Keratinocyte (primary cell): ENCODE data around the gene ZNF26. TPM values are rescaled to one million over a fixed set of nuclear protein-coding genes. Genes with fewer than 3 reads are reported as not detected.

Experiments
- DNase-seq: peaks from one replicate; pipeline ENCODE4 v3.0.0-alpha.2; 2011; ENCODE audit warnings: low read depth, missing footprints, low spot score
- FAIRE-seq: peaks from 2 replicates; lab custom pipeline; 2011; peaks lifted over from hg19 to GRCh38; lab: Jason Lieb, UNC
- H2AFZ ChIP-seq: 2 replicates; pipeline ENCODE4 v1.6.0; 2012; ENCODE audit warnings: low read length, control low read depth, inconsistent platforms; ENCODE audit not compliant: control insufficient read depth
- H3K27ac ChIP-seq: 2 replicates; pipeline ENCODE4 v1.5.1; 2011; ENCODE audit warnings: low read length; ENCODE audit not compliant: control insufficient read depth, insufficient read depth
- H3K27me3 ChIP-seq: 3 replicates; pipeline ENCODE4 v1.6.0; 2011; ENCODE audit warnings: low read length; ENCODE audit not compliant: control insufficient read depth, insufficient read depth; ENCODE audit errors: extremely low read depth
- H3K36me3 ChIP-seq, 2 experiments: 2 replicates in 1 of 2; 3 replicates in 1 of 2; pipeline ENCODE4 v1.5.1; 2011; ENCODE audit warnings: low read length in 2 of 2, mild to moderate bottlenecking in 1 of 2; ENCODE audit not compliant: control insufficient read depth in 2 of 2, insufficient read depth in 2 of 2; ENCODE audit errors: extremely low read depth in 1 of 2
- H3K4me1 ChIP-seq: 3 replicates; pipeline ENCODE4 v1.5.1; 2011; ENCODE audit warnings: low read length; ENCODE audit not compliant: control insufficient read depth, insufficient read depth; ENCODE audit errors: extremely low read depth
- H3K4me2 ChIP-seq: 3 replicates; pipeline ENCODE4 v1.6.0; 2011; ENCODE audit warnings: low read depth, low read length; ENCODE audit not compliant: control insufficient read depth, insufficient read depth; ENCODE audit errors: extremely low read depth
- H3K4me3 ChIP-seq, 3 experiments: fragments of 200-600 bp in 1 of 3; sonication (generic) in 1 of 3; 2 replicates in 2 of 3; 3 replicates in 1 of 3; pipeline ENCODE4 v1.5.1; 2011 to 2016; ENCODE audit warnings: low read length in 3 of 3, mild to moderate bottlenecking in 3 of 3, control low read depth in 2 of 3, inconsistent platforms in 1 of 3, low read depth in 1 of 3, mixed read lengths in 1 of 3, mixed run types in 1 of 3, moderate library complexity in 1 of 3; ENCODE audit not compliant: control insufficient read depth in 2 of 3, insufficient read depth in 2 of 3; ENCODE audit errors: extremely low read depth in 1 of 3
- H3K79me2 ChIP-seq: 2 replicates; pipeline ENCODE4 v1.6.0; 2012; ENCODE audit warnings: low read length; ENCODE audit not compliant: control insufficient read depth, insufficient read depth
- H3K9ac ChIP-seq: 3 replicates; pipeline ENCODE4 v1.6.0; 2011; ENCODE audit warnings: low read length; ENCODE audit not compliant: control insufficient read depth, insufficient read depth; ENCODE audit errors: extremely low read depth
- H3K9me1 ChIP-seq: 3 replicates; pipeline ENCODE4 v1.6.0; 2011; ENCODE audit warnings: low read length; ENCODE audit not compliant: control insufficient read depth, insufficient read depth; ENCODE audit errors: extremely low read depth
- H3K9me3 ChIP-seq: 2 replicates; pipeline ENCODE4 v1.5.1; 2012; ENCODE audit warnings: low read depth, low read length; ENCODE audit not compliant: control insufficient read depth
- H4K20me1 ChIP-seq: 3 replicates; pipeline ENCODE4 v1.6.0; 2011; ENCODE audit warnings: low read length; ENCODE audit not compliant: control insufficient read depth, insufficient read depth; ENCODE audit errors: extremely low read depth
- CTCF ChIP-seq, 3 experiments: IDR thresholded peaks in 1 of 3; conservative IDR thresholded peaks in 1 of 3; optimal IDR thresholded peaks in 1 of 3; 2 replicates in 2 of 3; 3 replicates in 1 of 3; pipeline versions ENCODE3 to v1.5.1; 2011; ENCODE audit warnings: low read length in 3 of 3, mild to moderate bottlenecking in 3 of 3, moderate library complexity in 2 of 3, control low read depth in 1 of 3, inconsistent platforms in 1 of 3; ENCODE audit not compliant: insufficient read depth in 2 of 3; ENCODE audit errors: extremely low read depth in 1 of 3
- EZH2 ChIP-seq: IDR thresholded peaks from one replicate; pipeline ENCODE4 v1.6.1; 2012; ENCODE audit warnings: inconsistent platforms, mild to moderate bottlenecking, low read length, moderate library complexity
- dilution Hi-C: fragments of 300-500 bp; cut with MboI; formaldehyde crosslinking; loops from one replicate; pipeline ENCODE4 v1.7.0; 2020; ENCODE audit warnings: low sequenced_read_pairs; ENCODE audit not compliant: extremely low pct_ligation_motif_present
- polyA plus RNA-seq, 5 experiments: library from polyadenylated mRNA; depleted of rRNA in 3 of 5; stranded (reverse) in 3 of 5; stranded (forward) in 1 of 5; unstranded in 1 of 5; fragments of >200 nt; gene quantifications; 1 replicate in 1 of 5; 2 replicates in 3 of 5; 3 replicates in 1 of 5; pipeline versions ENCODE4 v1.2.1 to v1.2.3, GENCODE V29; 2011 to 2012; ENCODE audit warnings: missing spikeins in 2 of 5, low read depth in 1 of 5, low replicate concordance in 1 of 5

Gene ZNF26
- polyA plus RNA-seq, 1 donor (not counting 4 experiments of a cell fraction or from before 2014, with no cell fraction given) = 4.5 TPM

- H3K4me1 ChIP-seq = no peaks in the 10 kb centered on the region
- no peak overlapping the region for H3K27ac ChIP-seq
- H3K9me1 ChIP-seq = no peaks in the 10 kb centered on the region
- dilution Hi-C loops = no loop called here
- no peak overlapping the region for H3K9ac ChIP-seq
- peaks cover 21% of the 10 kb centered on the region for H3K79me2 ChIP-seq
- no peak overlapping the region for H3K4me2 ChIP-seq
- DNase-seq (no peak), FAIRE-seq (no peak)
- peaks cover 34% of the 10 kb centered on the region for H3K9me3 ChIP-seq
- TF ChIP-seq EZH2 (no peak), CTCF (optimal IDR thresholded peaks at IDR 0.05 in 1 of 3, IDR thresholded peaks at IDR 0.05 in 1 of 3, conservative IDR thresholded peaks at IDR 0.05 in 1 of 3; ENCODE audit: extremely low read depth in 1 of 3, insufficient read depth in 2 of 3, low read length in 3 of 3) (no peak)
- no peak overlapping the region for H3K4me3 ChIP-seq
- H4K20me1 ChIP-seq = no peaks in the 10 kb centered on the region
- H2AFZ ChIP-seq = no peak overlapping the region
- peaks cover 19 to 28% of the 10 kb centered on the region in 2 experiments for H3K36me3 ChIP-seq
- H3K27me3 ChIP-seq = no peaks in the 10 kb centered on the region
These were observed 39.8 kb upstream of the ZNF26 start for GRCh38 chr12:132946246-132946820.

GRCh38 chr12:132948146-132949066, 37.8 kb upstream of the ZNF26 start:
- H2AFZ ChIP-seq = no peak overlapping the region
- peaks cover 38% of the 10 kb centered on the region for H3K79me2 ChIP-seq
- H3K27ac ChIP-seq = no peak overlapping the region
- H3K4me1 ChIP-seq = no peaks in the 10 kb centered on the region
- H4K20me1 ChIP-seq = no peaks in the 10 kb centered on the region
- H3K9ac ChIP-seq = no peak overlapping the region
- DNase-seq (no peak), FAIRE-seq (no peak)
- TF ChIP-seq EZH2 = no peak
- no peak for TF ChIP-seq CTCF (optimal IDR thresholded peaks at IDR 0.05 in 1 of 3, IDR thresholded peaks at IDR 0.05 in 1 of 3, conservative IDR thresholded peaks at IDR 0.05 in 1 of 3; ENCODE audit: extremely low read depth in 1 of 3, insufficient read depth in 2 of 3, low read length in 3 of 3)
- peaks cover 28% of the 10 kb centered on the region for H3K9me3 ChIP-seq
- peaks cover 13 to 15% of the 10 kb centered on the region in 2 experiments for H3K36me3 ChIP-seq
- dilution Hi-C loops = no loop called here
- H3K4me2 ChIP-seq = no peak overlapping the region
- no peak overlapping the region for H3K4me3 ChIP-seq
- H3K27me3 ChIP-seq = no peaks in the 10 kb centered on the region
- no peaks in the 10 kb centered on the region for H3K9me1 ChIP-seq
